ENCODE data around the gene DEXI. TPM values are rescaled to one million over a fixed set of nuclear protein-coding genes. Genes with fewer than 3 reads are reported as not detected.

Gene DEXI
- total RNA-seq, 1 experiment from 2014 or later: 28.3 TPM

GRCh38 chr16:10971560-10971961 lies 29.3 kb upstream of the DEXI start:
- no peaks in the 10 kb centered on the region for H3K9me3 Mint-ChIP-seq
- Histone ChIP-seq H2BK20ac (ENCODE audit: low read depth, low read length, poor library complexity, severe bottlenecking) (no peak overlapping the region), H3K4me1 (ENCODE audit: insufficient read depth, low read length) (no peaks in the 10 kb centered on the region), H3K14ac (ENCODE audit: insufficient read depth, low read length) (no peak overlapping the region), H3K79me2 (ENCODE audit: insufficient read depth, low read length) (no peaks in the 10 kb centered on the region), H3K4me2 (ENCODE audit: insufficient read depth, insufficient read length, low read length) (no peak overlapping the region), H3K9ac (ENCODE audit: extremely low read depth, insufficient read length, low read length) (no peak overlapping the region), H3K4ac (ENCODE audit: low read depth, low read length) (no peak overlapping the region), H4K8ac (replicated peaks; ENCODE audit: insufficient read length, low read depth, low read length) (no peak overlapping the region), H2BK120ac (ENCODE audit: low read depth, low read length, poor library complexity, severe bottlenecking) (no peak overlapping the region), H2AFZ (ENCODE audit: low read length) (no peak overlapping the region), H3K23me2 (ENCODE audit: insufficient read length, low read depth, low read length, poor library complexity, severe bottlenecking) (no peaks in the 10 kb centered on the region), H2AK5ac (ENCODE audit: insufficient read length, low read length) (no peak overlapping the region), H3K56ac (ENCODE audit: insufficient read length, low read depth, low read length) (no peak overlapping the region), H3K23ac (ENCODE audit: insufficient read length, low read depth, low read length) (no peak overlapping the region), H3K79me1 (ENCODE audit: insufficient read depth, low read depth, low read length, poor library complexity, severe bottlenecking) (no peaks in the 10 kb centered on the region), H3K27ac (ENCODE audit: insufficient read length, low read depth, low read length) (no peak overlapping the region), H2BK15ac (ENCODE audit: low read depth, low read length) (no peak overlapping the region), H4K5ac (ENCODE audit: insufficient read length, low read depth, low read length) (no peak overlapping the region), H3K9me3 (ENCODE audit: control insufficient read depth, low read depth, low read length) (no peaks in the 10 kb centered on the region), H3K27me3 (ENCODE audit: insufficient read depth, low read length) (no peaks in the 10 kb centered on the region), H3K18ac (ENCODE audit: insufficient read length, low read depth, low read length) (no peak overlapping the region), H4K20me1 (ENCODE audit: control insufficient read depth, insufficient read depth, insufficient read length) (no peaks in the 10 kb centered on the region), H4K91ac (ENCODE audit: insufficient read length, low read depth, low read length) (no peak overlapping the region), H3T11ph (ENCODE audit: low read length) (no peak overlapping the region), H2BK12ac (ENCODE audit: insufficient read length, low read depth, low read length) (no peak overlapping the region), H2BK5ac (ENCODE audit: insufficient read length, low read length) (no peak overlapping the region)
- 0 out of 7 replicates have a peak overlapping the region, but pooled peaks of 1 of the 3 experiments have one; percentile 53 for H3K27ac Mint-ChIP-seq
- peaks cover 0 to 13% (median 13%) of the 10 kb centered on the region in 3 experiments; a peak in 4 of 7 replicates for H3K36me3 Mint-ChIP-seq (ENCODE audit: insufficient read depth in 1 of 3, low read depth in 3 of 3)
- no CpG with 5 or more reads among the region's 3 CpGs for whole genome bisulfite sequencing (ENCODE audit: extremely low coverage, insufficient read length, low lambda C conversion rate)
- peak; percentile 86 for TF ChIP-seq CTCF (conservative IDR thresholded peaks at IDR 0.05)
- peak; percentile 72 for DNase-seq
- peaks cover 2 to 5% of the 10 kb centered on the region in 2 experiments; a peak in 3 of 4 replicates for H3K4me1 Mint-ChIP-seq
- no peak overlapping the region for H3K4me3 Mint-ChIP-seq
- H3K27me3 Mint-ChIP-seq (ENCODE audit: low read depth): no peaks in the 10 kb centered on the region; the same call in 1 of the 2 replicates

All from H9 (cell line).